OCI-LY7 (cell line): ENCODE measurements around the gene ADCY5. TPM values are rescaled to one million over a fixed set of nuclear protein-coding genes. Genes with fewer than 3 reads are reported as not detected.

Source experiments
- BruUV-seq: library from RNA; stranded (reverse); fragments of 400-500 nt; replicated peaks from 2 replicates; lab custom pipeline; 2021; lab: Mats Ljungman, UMichigan
- CTCF ChIA-PET: fragments of 300-600 bp; sonication (Branson Sonifier 250); formaldehyde crosslinking; loops from one replicate; lab custom pipeline; 2022; ENCODE audit warnings: antibody characterized with exemption; ENCODE audit not compliant: unreplicated experiment; lab: Charles Lee
- POLR2A ChIA-PET: fragments of 300-600 bp; sonication (Branson Sonifier 250); formaldehyde crosslinking; loops from one replicate; lab custom pipeline; 2022; ENCODE audit warnings: antibody characterized with exemption; lab: Charles Lee
- DNase-seq: peaks from one replicate; pipeline ENCODE4 v3.0.0-alpha.2; 2015; ENCODE audit warnings: low spot score
- H2AFZ ChIP-seq: fragments of 200-600 bp; sonication (generic), shearing (Covaris generic); 2 replicates; pipeline ENCODE4 v1.6.1; 2014; ENCODE audit warnings: mild to moderate bottlenecking, antibody characterized with exemption, low read length, moderate library complexity
- H3K27ac ChIP-seq: fragments of 200-600 bp; sonication (generic); 2 replicates; pipeline ENCODE4 v1.5.1; 2014; ENCODE audit warnings: mixed run types, low read depth, mild to moderate bottlenecking, moderate library complexity, low read length, inconsistent platforms; ENCODE audit not compliant: poor library complexity, severe bottlenecking
- H3K36me3 ChIP-seq: fragments of 200-600 bp; sonication (generic); 2 replicates; pipeline ENCODE4 v1.6.1; 2014; ENCODE audit warnings: mild to moderate bottlenecking, antibody characterized with exemption, low read length, moderate library complexity, mixed read lengths; ENCODE audit not compliant: insufficient read depth
- H3K4me1 ChIP-seq: fragments of 200-600 bp; sonication (generic); 2 replicates; pipeline ENCODE4 v1.5.1; 2014; ENCODE audit warnings: mild to moderate bottlenecking, low read length; ENCODE audit not compliant: insufficient read depth, poor library complexity, severe bottlenecking
- H3K4me2 ChIP-seq: fragments of 200-600 bp; sonication (generic); 2 replicates; pipeline ENCODE4 v1.6.1; 2014; ENCODE audit warnings: mild to moderate bottlenecking, low read length
- H3K4me3 ChIP-seq: fragments of 200-600 bp; sonication (generic); 2 replicates; pipeline ENCODE4 v1.5.1; 2014; ENCODE audit warnings: mild to moderate bottlenecking, low read depth, low read length; ENCODE audit not compliant: poor library complexity, severe bottlenecking
- H3K79me2 ChIP-seq: fragments of 200-600 bp; sonication (generic); 2 replicates; pipeline ENCODE4 v1.6.1; 2016; ENCODE audit warnings: low read depth, mild to moderate bottlenecking, low read length, moderate library complexity, mixed read lengths; ENCODE audit not compliant: insufficient read depth
- H3K9me2 ChIP-seq: fragments of 200-600 bp; sonication (generic); 2 replicates; pipeline ENCODE4 v1.6.1; 2016; ENCODE audit warnings: mild to moderate bottlenecking, low read length, mixed read lengths; ENCODE audit not compliant: insufficient read depth
- H3K9me3 ChIP-seq: fragments of 200-600 bp; sonication (generic); 2 replicates; pipeline ENCODE4 v1.6.1; 2014; ENCODE audit warnings: mild to moderate bottlenecking, mixed run types, low read length, mixed read lengths
- H4K20me1 ChIP-seq: fragments of 200-600 bp; sonication (generic); 2 replicates; pipeline ENCODE4 v1.6.1; 2014; ENCODE audit warnings: mild to moderate bottlenecking, antibody characterized with exemption, low read length, moderate library complexity, mixed read lengths; ENCODE audit not compliant: insufficient read depth
- EZH2phosphoT487 ChIP-seq: fragments of 200-600 bp; sonication (generic); IDR thresholded peaks from 2 replicates; pipeline ENCODE4 v1.6.1; 2018; ENCODE audit warnings: low read depth, borderline replicate concordance, mild to moderate bottlenecking, mixed run types, antibody characterized with exemption, low read length, moderate library complexity, mixed read lengths
- intact Hi-C: fragments of 100-400 bp; cut with micrococcal nuclease; formaldehyde crosslinking; loops from one replicate; pipeline ENCODE4 v1.10.0; 2022; ENCODE audit not compliant: unreplicated experiment
- total RNA-seq, 2 experiments: library from RNA; depleted of rRNA in 1 of 2; stranded (reverse); fragments of >200 nt in 1 of 2; shearing (Covaris generic) in 1 of 2; gene quantifications; 2 replicates each; pipeline ENCODE4 v1.2.3, GENCODE V29; 2014 to 2022
- TF ChIP-seq, protein P1 (sequence below): fragments of 200-600 bp; sonication (generic); conservative IDR thresholded peaks from 2 replicates; pipeline ENCODE4 v1.5.1; 2014; ENCODE audit warnings: mild to moderate bottlenecking, antibody characterized with exemption, low read length, moderate library complexity, mixed read lengths

ADCY5 gene
- total RNA-seq, 2 experiments from 2014 or later, result 0.03 to 0.63 TPM

GRCh38 chr3:123285066-123285465, 163.8 kb downstream of the ADCY5 start:
- no peak overlapping the region for H3K27ac ChIP-seq
- CTCF ChIA-PET, result no interaction called here
- no peaks in the 10 kb centered on the region for H3K4me1 ChIP-seq
- no peak overlapping the region for H3K4me2 ChIP-seq
- H4K20me1 ChIP-seq, result no peaks in the 10 kb centered on the region
- no peaks in the 10 kb centered on the region for H3K9me2 ChIP-seq
- no peaks in the 10 kb centered on the region for H3K79me2 ChIP-seq
- intact Hi-C loops, result no loop called here
- POLR2A ChIA-PET, result no interaction called here
- TF ChIP-seq EZH2phosphoT487, result no peak
- TF ChIP-seq, protein P1, sequence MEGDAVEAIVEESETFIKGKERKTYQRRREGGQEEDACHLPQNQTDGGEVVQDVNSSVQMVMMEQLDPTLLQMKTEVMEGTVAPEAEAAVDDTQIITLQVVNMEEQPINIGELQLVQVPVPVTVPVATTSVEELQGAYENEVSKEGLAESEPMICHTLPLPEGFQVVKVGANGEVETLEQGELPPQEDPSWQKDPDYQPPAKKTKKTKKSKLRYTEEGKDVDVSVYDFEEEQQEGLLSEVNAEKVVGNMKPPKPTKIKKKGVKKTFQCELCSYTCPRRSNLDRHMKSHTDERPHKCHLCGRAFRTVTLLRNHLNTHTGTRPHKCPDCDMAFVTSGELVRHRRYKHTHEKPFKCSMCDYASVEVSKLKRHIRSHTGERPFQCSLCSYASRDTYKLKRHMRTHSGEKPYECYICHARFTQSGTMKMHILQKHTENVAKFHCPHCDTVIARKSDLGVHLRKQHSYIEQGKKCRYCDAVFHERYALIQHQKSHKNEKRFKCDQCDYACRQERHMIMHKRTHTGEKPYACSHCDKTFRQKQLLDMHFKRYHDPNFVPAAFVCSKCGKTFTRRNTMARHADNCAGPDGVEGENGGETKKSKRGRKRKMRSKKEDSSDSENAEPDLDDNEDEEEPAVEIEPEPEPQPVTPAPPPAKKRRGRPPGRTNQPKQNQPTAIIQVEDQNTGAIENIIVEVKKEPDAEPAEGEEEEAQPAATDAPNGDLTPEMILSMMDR, result no peak
- DNase-seq, result no peak
- no peak overlapping the region for H2AFZ ChIP-seq
- H3K9me3 ChIP-seq, result no peaks in the 10 kb centered on the region
- no peak overlapping the region for H3K4me3 ChIP-seq
- no peaks in the 10 kb centered on the region for H3K36me3 ChIP-seq
- no TSS peak for BruUV-seq

GRCh38 chr3:123284399-123285010, 164.4 kb downstream of the ADCY5 start:
- Histone ChIP-seq H3K4me1 (no peaks in the 10 kb centered on the region), H2AFZ (no peak overlapping the region), H3K4me3 (no peak overlapping the region), H4K20me1 (no peaks in the 10 kb centered on the region), H3K9me3 (no peaks in the 10 kb centered on the region), H3K79me2 (no peaks in the 10 kb centered on the region), H3K4me2 (no peak overlapping the region), H3K9me2 (no peaks in the 10 kb centered on the region), H3K27ac (no peak overlapping the region), H3K36me3 (no peaks in the 10 kb centered on the region)
- DNase-seq, result no peak
- BruUV-seq, result no TSS peak
- intact Hi-C loops, result no loop called here
- TF ChIP-seq, protein P1, result no peak
- no peak for TF ChIP-seq EZH2phosphoT487
- CTCF ChIA-PET, result interaction anchor here (0.6 kb wide), 1 partner anchor 20 kb away, joined by 3 read pairs; no protein-coding TSS in a partner anchor
- POLR2A ChIA-PET, result no interaction called here

- H4K20me1 ChIP-seq, result no peaks in the 10 kb centered on the region
- BruUV-seq, result no TSS peak
- H3K4me3 ChIP-seq, result no peak overlapping the region
- H3K4me1 ChIP-seq, result no peaks in the 10 kb centered on the region
- no peak overlapping the region for H3K4me2 ChIP-seq
- ChIA-PET POLR2A (no interaction called here), CTCF (no interaction called here)
- no peak overlapping the region for H3K27ac ChIP-seq
- TF ChIP-seq, protein P1, result no peak
- no peak for TF ChIP-seq EZH2phosphoT487
- no peaks in the 10 kb centered on the region for H3K79me2 ChIP-seq
- H3K9me2 ChIP-seq, result no peaks in the 10 kb centered on the region
- intact Hi-C loops, result no loop called here
- no peak for DNase-seq
- H2AFZ ChIP-seq, result no peak overlapping the region
- no peaks in the 10 kb centered on the region for H3K36me3 ChIP-seq
- no peaks in the 10 kb centered on the region for H3K9me3 ChIP-seq
These were observed 165.1 kb downstream of the ADCY5 start for GRCh38 chr3:123283657-123284398.
